ENCODE measurements around the gene NRP1.
A peak's percentile ranks its signal among the peaks of the same experiment; 100 is the strongest.
"Not testable (repeated sequence)": the region's sequence is repeated elsewhere in the genome, so short reads cannot be mapped to it uniquely, and the experiment has no call there.

The NRP1 gene

DNA sequence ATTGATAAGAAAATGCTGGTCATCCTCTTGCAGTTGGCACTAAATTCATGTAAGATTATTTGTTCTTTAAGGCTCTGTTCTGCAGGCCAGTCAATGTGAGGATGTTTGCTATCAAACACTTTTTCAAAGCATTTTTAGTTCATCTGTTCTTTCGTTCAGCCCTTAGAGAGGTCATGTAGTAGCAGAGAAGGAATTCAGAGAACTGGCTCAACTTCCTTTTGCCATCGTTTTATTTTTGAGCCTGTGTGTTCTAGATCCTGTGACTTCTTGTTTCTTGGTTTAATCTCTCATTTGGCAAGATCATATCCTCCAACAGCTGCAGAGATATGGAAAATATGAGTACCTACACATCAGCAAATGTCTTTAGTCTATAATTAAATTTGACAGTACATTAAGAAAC is 184.3 kb downstream of the NRP1 start:
- DNase-seq (ENCODE audit: low spot score): no peak

GRCh38 chr10:33147013-33147310 is 187.5 kb downstream of the NRP1 start:
- DNase-seq (ENCODE audit: low spot score): no peak

- no peak for DNase-seq (ENCODE audit: low spot score)
These were observed 188.1 kb downstream of the NRP1 start for GRCh38 chr10:33146189-33147012.

- DNase-seq (ENCODE audit: low spot score): peak; percentile 92
These were observed 188.8 kb downstream of the NRP1 start for GRCh38 chr10:33145451-33146188.

- DNase-seq (ENCODE audit: low spot score): peak; percentile 87
These were observed 191.2 kb downstream of the NRP1 start for GRCh38 chr10:33143160-33143728.

- DNase-seq (ENCODE audit: low spot score): no peak
These were observed 192.2 kb downstream of the NRP1 start for GRCh38 chr10:33142295-33142694.

GRCh38 chr10:33141251-33141650 is 193.2 kb downstream of the NRP1 start:
- DNase-seq (ENCODE audit: low spot score): no peak

DNA sequence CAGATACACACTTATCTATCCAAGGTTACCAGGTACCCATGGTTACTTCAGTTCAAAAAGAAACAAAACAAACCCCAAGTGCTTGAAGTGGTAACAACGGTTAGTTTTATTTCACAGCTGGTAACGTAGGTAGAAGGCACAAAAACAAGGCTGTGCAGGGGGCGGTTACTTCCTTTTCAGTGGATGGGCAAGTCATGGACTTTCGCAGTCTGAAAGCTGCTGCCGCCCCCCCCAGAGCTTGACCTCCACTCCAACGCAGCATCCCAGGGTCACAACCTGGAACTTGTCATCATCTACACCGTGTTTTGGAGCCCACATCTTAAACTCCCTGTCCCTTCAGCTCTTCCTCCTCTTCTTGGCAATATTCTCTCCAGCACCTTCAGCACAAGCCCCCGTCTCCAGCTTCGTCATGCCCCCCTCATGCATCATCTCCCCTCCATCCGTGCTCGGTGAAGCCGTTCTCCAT is 195.3 kb downstream of the NRP1 start:
- peak; percentile 53 for DNase-seq (ENCODE audit: low spot score)

GRCh38 chr10:33138686-33139085 is 195.8 kb downstream of the NRP1 start:
- not testable (repeated sequence) for DNase-seq (ENCODE audit: low spot score)

DNA sequence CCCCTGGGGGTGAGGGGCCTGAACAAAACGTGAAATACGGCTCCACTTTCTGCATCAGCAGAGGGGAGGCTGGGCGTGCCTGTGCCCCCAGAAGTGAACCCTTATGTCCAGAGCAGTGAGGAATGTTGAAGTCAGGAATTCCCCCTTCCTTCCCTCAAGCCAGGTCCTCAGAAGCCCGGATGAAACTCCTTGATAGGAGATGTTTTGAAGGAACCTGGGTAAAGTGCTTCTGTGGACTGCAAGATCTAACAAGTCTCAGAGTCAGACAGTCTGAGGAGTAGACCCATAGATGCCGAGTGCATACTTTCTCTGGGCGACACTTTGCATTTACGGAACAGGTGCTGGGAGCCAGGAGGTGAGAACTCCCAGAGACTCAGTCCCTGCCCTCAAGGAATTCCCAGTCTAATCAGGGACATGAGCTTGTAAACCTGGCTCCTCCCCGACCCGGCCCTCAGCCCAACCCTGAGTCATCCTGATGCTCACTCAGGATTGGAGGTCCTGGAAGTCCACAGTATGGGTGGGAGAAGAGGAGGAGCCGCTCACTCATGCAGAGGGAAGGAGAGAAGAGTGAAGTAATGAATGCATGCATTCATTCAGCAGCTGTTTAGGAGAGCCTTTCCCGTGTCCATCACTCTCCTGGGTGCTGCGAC is 197.0 kb downstream of the NRP1 start:
- no peak for DNase-seq (ENCODE audit: low spot score)

GRCh38 chr10:33136781-33137180 is 197.7 kb downstream of the NRP1 start:
- peak; percentile 83 for DNase-seq (ENCODE audit: low spot score)

GRCh38 chr10:33136271-33136670 is 198.2 kb downstream of the NRP1 start:
- peak; percentile 20 for DNase-seq (ENCODE audit: low spot score)

DNA sequence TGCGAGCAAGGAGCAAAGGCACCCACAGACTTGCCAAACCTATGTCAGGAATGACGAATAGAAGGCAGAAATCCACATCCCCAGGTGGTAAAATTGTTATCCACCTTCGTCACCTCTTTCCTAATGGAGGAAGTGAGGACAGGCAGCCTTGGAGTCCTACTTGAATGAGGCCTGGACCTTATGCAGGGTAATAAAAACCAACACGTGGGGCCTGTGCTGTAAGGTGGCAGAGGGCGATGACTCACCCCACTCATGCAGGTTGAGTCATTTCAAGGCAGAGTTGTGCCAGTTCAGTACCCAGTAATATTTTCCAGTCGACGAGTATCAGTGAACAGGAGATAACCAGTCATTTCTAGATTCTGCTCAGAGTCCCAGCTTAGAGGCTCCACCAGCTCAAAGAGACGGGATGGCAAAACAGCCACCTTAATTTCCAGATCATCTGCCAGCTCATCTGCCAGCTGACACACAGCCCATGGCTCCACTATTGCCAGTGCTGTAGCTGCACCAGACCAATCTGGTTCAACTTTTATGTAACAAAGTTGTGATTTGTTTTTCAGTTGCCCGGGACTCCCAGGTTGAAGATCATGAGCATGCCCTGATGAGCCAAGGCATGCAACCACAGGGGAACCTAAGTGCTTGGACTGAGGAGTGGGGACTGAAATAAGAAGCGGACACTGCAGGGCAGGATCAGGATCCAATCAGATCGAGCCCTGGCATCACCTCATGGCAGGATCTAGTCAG is 200.3 kb downstream of the NRP1 start:
- DNase-seq (ENCODE audit: low spot score): peak; percentile 96

GRCh38 chr10:33133557-33133956 is 200.9 kb downstream of the NRP1 start:
- peak; percentile 41 for DNase-seq (ENCODE audit: low spot score)

- no peak for DNase-seq (ENCODE audit: low spot score)
These were observed 201.8 kb downstream of the NRP1 start for GRCh38 chr10:33132626-33133025.

DNA sequence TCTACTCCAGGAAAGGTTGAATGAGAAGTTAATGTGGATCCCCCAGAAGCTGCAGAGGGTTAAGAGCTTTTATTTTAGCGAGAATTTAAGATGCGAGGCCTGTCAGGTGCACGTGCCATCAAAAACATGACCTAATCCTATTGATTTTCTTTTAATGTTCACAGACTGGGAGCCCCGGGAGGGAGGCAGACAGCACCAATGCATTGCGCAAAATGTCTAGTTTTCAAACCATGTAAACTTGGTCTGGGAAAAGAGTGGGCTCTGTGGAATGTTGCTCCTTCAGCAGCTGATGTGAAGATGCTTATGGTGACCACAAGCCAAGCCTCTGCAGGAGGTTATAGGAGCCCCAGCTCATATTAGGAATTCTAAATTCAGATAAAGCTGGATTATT is 204.5 kb downstream of the NRP1 start:
- no peak for DNase-seq (ENCODE audit: low spot score)

- no peak for DNase-seq (ENCODE audit: low spot score)
These were observed 205.1 kb downstream of the NRP1 start for GRCh38 chr10:33129141-33129995.

DNA sequence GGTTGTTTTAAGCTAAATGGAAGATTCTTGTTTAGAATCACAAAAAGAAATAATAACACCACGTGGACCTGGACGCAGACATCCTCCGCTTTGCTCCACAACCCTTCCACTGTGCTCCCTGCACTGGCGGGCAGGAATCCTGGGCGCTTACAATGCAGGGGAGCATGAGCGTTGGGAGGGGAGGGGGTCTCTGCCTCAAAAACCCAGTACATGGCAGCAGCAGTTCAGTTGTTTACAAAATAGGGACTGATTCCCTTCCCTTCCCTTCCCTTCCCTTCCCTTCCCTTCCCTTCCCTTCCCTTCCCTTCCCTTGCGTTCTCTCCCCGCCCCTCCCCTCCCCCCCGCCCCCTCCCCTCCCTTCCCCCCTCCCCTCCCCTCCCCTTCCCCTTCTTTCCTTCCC is 206.8 kb downstream of the NRP1 start:
- no peak for DNase-seq (ENCODE audit: low spot score)

All from SW480 (cell line).